Ishikawa (cell line): ENCODE data around the gene FMN2.

ENCODE experiments used
- CEBPB ChIP-seq: IDR thresholded peaks from 2 replicates; pipeline ENCODE4 v1.6.1; 2012
- CREB1 ChIP-seq: IDR thresholded peaks from 2 replicates; pipeline ENCODE4 v1.6.1; 2012; ENCODE audit warnings: low read depth
- EGR1 ChIP-seq: IDR thresholded peaks from 2 replicates; pipeline ENCODE4 v1.6.1; 2012
- EP300 ChIP-seq: IDR thresholded peaks from 2 replicates; pipeline ENCODE4 v1.6.1; 2012; ENCODE audit warnings: borderline replicate concordance
- FOXM1 ChIP-seq: IDR thresholded peaks from 2 replicates; pipeline ENCODE4 v1.6.1; 2012; ENCODE audit warnings: low read depth, borderline replicate concordance
- NFIC ChIP-seq: IDR thresholded peaks from 2 replicates; pipeline ENCODE4 v1.6.1; 2012
- RAD21 ChIP-seq: IDR thresholded peaks from 2 replicates; pipeline ENCODE4 v1.6.1; 2012; ENCODE audit warnings: low read depth
- TAF1 ChIP-seq: IDR thresholded peaks from 2 replicates; pipeline ENCODE4 v1.6.1; 2012; ENCODE audit warnings: low read depth, mild to moderate bottlenecking
- TCF12 ChIP-seq: IDR thresholded peaks from 2 replicates; pipeline ENCODE4 v1.6.1; 2012; ENCODE audit warnings: low read depth
- TEAD4 ChIP-seq: IDR thresholded peaks from 2 replicates; pipeline ENCODE4 v1.6.1; 2012
- YY1 ChIP-seq: IDR thresholded peaks from 2 replicates; pipeline ENCODE4 v1.6.1; 2012; ENCODE audit warnings: low read depth
- ZBTB7A ChIP-seq: IDR thresholded peaks from 2 replicates; pipeline ENCODE4 v1.6.1; 2012; ENCODE audit warnings: low read depth
- TF ChIP-seq, protein P1 (sequence below): IDR thresholded peaks from 2 replicates; pipeline ENCODE4 v1.6.1; 2012
- TF ChIP-seq, protein P2 (sequence below): IDR thresholded peaks from 2 replicates; pipeline ENCODE4 v1.6.1; 2012
- TF ChIP-seq, protein P3 (sequence below): IDR thresholded peaks from 2 replicates; pipeline ENCODE4 v1.6.1; 2012; ENCODE audit warnings: low read depth, mild to moderate bottlenecking

The FMN2 gene

DNA sequence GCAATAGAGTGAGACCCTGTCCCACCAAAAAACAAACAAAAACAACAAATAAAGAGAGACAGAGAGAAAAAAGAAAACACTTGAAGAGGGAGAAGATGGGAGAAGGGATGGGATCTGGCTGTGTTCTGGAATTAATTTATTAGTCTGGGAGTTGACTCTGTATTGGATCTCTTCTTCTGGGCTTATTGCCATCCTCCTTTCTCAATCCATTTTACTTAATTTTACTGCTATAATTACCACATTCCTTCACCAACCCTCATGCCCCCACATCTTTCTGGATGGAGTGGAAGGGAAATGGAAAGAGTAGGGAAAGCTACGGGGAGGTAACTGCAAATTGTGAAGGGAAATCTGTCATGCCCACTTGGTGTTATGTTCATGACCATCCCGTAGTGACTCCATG, 42.9 kb downstream of the FMN2 start:
- no peak for TF ChIP-seq RAD21
- TF ChIP-seq NFIC = no peak
- TF ChIP-seq, protein P1, sequence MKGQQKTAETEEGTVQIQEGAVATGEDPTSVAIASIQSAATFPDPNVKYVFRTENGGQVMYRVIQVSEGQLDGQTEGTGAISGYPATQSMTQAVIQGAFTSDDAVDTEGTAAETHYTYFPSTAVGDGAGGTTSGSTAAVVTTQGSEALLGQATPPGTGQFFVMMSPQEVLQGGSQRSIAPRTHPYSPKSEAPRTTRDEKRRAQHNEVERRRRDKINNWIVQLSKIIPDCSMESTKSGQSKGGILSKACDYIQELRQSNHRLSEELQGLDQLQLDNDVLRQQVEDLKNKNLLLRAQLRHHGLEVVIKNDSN = no peak
- no peak for TF ChIP-seq YY1
- TF ChIP-seq EGR1 = no peak
- TF ChIP-seq, protein P2, sequence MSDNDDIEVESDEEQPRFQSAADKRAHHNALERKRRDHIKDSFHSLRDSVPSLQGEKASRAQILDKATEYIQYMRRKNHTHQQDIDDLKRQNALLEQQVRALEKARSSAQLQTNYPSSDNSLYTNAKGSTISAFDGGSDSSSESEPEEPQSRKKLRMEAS = no peak
- TF ChIP-seq EP300 = no peak
- TF ChIP-seq CREB1 = no peak
- TF ChIP-seq CEBPB = no peak
- TF ChIP-seq, protein P3, sequence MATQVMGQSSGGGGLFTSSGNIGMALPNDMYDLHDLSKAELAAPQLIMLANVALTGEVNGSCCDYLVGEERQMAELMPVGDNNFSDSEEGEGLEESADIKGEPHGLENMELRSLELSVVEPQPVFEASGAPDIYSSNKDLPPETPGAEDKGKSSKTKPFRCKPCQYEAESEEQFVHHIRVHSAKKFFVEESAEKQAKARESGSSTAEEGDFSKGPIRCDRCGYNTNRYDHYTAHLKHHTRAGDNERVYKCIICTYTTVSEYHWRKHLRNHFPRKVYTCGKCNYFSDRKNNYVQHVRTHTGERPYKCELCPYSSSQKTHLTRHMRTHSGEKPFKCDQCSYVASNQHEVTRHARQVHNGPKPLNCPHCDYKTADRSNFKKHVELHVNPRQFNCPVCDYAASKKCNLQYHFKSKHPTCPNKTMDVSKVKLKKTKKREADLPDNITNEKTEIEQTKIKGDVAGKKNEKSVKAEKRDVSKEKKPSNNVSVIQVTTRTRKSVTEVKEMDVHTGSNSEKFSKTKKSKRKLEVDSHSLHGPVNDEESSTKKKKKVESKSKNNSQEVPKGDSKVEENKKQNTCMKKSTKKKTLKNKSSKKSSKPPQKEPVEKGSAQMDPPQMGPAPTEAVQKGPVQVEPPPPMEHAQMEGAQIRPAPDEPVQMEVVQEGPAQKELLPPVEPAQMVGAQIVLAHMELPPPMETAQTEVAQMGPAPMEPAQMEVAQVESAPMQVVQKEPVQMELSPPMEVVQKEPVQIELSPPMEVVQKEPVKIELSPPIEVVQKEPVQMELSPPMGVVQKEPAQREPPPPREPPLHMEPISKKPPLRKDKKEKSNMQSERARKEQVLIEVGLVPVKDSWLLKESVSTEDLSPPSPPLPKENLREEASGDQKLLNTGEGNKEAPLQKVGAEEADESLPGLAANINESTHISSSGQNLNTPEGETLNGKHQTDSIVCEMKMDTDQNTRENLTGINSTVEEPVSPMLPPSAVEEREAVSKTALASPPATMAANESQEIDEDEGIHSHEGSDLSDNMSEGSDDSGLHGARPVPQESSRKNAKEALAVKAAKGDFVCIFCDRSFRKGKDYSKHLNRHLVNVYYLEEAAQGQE = no peak
- TF ChIP-seq FOXM1 = no peak
- no peak for TF ChIP-seq TAF1
- no peak for TF ChIP-seq TCF12

DNA sequence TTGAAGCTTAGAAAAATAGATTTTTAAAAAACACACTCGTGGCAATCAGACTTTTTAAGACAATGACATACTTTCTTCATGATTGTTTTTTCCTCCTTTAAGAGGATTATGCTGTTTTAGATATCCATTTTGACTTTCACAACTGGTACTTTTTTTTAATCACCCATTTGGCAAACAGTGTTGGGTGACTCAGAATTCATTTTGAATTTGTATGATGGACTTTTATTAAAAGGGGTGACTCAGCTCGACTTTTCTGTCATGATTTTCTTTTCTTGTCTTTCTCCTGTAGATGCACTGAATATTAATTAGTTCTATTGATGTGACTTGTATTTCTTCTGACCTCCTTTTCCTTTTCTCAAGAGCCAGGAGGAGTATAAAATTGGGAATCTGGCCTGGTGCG, 44.7 kb downstream of the FMN2 start:
- TF ChIP-seq TCF12 = no peak
- TF ChIP-seq, protein P3 = no peak
- TF ChIP-seq, protein P2 = no peak
- no peak for TF ChIP-seq TEAD4
- no peak for TF ChIP-seq NFIC
- TF ChIP-seq CEBPB = no peak

DNA sequence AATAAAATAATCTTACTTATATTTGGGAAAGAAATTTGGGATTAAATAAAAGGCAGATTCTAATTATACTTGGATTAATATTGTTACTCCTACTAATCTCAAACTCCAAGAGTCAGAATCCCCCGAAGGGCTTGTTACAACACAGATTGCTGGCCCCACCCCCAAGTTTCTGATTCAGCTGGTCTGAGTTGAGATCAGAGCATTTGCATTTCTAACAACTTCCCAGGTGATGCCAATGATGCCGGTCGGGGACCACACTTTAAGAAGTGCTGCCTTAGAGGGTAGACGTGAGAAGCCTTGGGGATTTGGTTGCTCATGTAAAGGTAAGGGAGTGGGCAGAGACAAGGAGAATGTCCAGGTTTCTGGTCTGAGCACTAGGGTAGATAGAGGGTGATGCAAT, 47.2 kb downstream of the FMN2 start:
- TF ChIP-seq CREB1 = no peak
- TF ChIP-seq EP300 = no peak
- no peak for TF ChIP-seq FOXM1
- TF ChIP-seq, protein P2 = no peak

DNA sequence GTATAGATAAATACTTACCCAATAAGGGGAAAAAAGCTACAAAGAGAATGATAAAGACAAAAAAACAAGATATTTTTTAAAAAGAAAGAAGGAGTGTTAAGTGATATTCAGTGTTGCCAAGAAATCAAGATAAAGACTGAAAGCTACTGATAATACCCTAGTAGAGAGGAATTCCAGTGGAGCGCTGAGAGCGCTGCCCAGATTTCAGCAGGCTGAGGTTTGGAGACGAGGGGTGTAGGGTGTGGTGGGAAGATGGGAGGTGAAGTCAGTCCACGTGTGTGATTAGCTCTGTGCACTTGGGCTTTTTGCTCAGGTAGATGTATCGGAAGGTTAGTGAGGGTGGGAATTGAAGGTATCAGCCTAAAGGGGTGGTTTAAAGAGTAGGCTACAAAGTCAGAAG, 47.8 kb downstream of the FMN2 start:
- TF ChIP-seq ZBTB7A = no peak
- no peak for TF ChIP-seq EGR1
- no peak for TF ChIP-seq CREB1
- no peak for TF ChIP-seq RAD21
- no peak for TF ChIP-seq NFIC
- TF ChIP-seq, protein P1 = no peak
- TF ChIP-seq, protein P2 = no peak
- no peak for TF ChIP-seq TCF12
- TF ChIP-seq FOXM1 = no peak
- TF ChIP-seq TEAD4 = no peak
- TF ChIP-seq TAF1 = no peak
- TF ChIP-seq CEBPB = no peak
- no peak for TF ChIP-seq YY1

DNA sequence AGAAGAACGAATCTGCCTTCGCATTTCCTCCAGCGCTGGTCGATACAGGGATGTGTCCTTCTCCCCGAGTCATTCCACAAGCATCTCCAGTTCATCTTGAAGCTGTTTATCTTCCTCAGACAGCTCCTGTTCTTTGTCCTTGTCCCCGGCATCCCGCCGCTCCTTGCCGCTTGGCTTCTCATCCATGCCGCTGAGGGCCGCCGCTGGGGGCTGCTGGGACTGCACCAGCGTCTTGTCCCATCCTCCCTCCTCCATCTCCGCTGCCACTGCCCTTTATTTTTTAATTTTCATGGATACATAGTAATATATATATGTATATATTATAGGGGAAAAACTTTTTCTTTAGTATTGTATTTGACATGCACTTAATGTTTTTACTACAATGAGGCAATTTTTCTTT, 53.4 kb downstream of the FMN2 start:
- TF ChIP-seq, protein P1 = no peak
- no peak for TF ChIP-seq TCF12
- TF ChIP-seq, protein P3 = no peak
